Measurements from ENCODE around the gene ELOVL2. TPM values are rescaled to one million over a fixed set of nuclear protein-coding genes. Genes with fewer than 3 reads are reported as not detected.

Gene ELOVL2
- total and polyA plus RNA-seq, 2 donors, result 0.76 to 0.91 TPM

GRCh38 chr6:11018225-11018624 is 25.9 kb downstream of the ELOVL2 start:
- H3K27me3 ChIP-seq (ENCODE audit: control insufficient read depth in 2 of 2, insufficient read depth in 1 of 2, low read length in 1 of 2), result peaks cover 0 to 10% of the 10 kb centered on the region in 2 donors
- no peak for DNase-seq (ENCODE audit: low read depth in 6 of 9, low spot score in 9 of 9)
- no peaks in the 10 kb centered on the region for H3K4me1 ChIP-seq (ENCODE audit: control insufficient read depth in 2 of 2, insufficient read depth in 2 of 2, low read length in 2 of 2)
- no peak overlapping the region for H3K27ac ChIP-seq (ENCODE audit: low read depth in 1 of 2, low read length in 1 of 2)
- H3K4me3 ChIP-seq (ENCODE audit: low read length in 2 of 2), result no peak overlapping the region
- H3K36me3 ChIP-seq (ENCODE audit: control insufficient read depth in 2 of 2, insufficient read depth in 2 of 2, low read length in 1 of 2), result no peaks in the 10 kb centered on the region
- WGBS, result 96% methylated on average over 2 of the region's 2 CpGs
- no peaks in the 10 kb centered on the region for H3K9me3 ChIP-seq (ENCODE audit: control insufficient read depth in 2 of 2, insufficient read depth in 1 of 2, low read length in 1 of 2)

GRCh38 chr6:11017090-11017489 is 27.0 kb downstream of the ELOVL2 start:
- Histone ChIP-seq H3K27me3 (ENCODE audit: control insufficient read depth in 2 of 2, insufficient read depth in 1 of 2, low read length in 1 of 2) (peaks cover 0 to 10% of the 10 kb centered on the region in 2 donors), H3K4me3 (ENCODE audit: low read length in 2 of 2) (no peak overlapping the region), H3K4me1 (ENCODE audit: control insufficient read depth in 2 of 2, insufficient read depth in 2 of 2, low read length in 2 of 2) (no peaks in the 10 kb centered on the region), H3K27ac (ENCODE audit: low read depth in 1 of 2, low read length in 1 of 2) (no peak overlapping the region), H3K9me3 (ENCODE audit: control insufficient read depth in 2 of 2, insufficient read depth in 1 of 2, low read length in 1 of 2) (no peaks in the 10 kb centered on the region), H3K36me3 (ENCODE audit: control insufficient read depth in 2 of 2, insufficient read depth in 2 of 2, low read length in 1 of 2) (no peaks in the 10 kb centered on the region)
- no peak for DNase-seq (ENCODE audit: low read depth in 6 of 9, low spot score in 9 of 9)
- WGBS, result 97% methylated on average over 3 of the region's 3 CpGs

DNA sequence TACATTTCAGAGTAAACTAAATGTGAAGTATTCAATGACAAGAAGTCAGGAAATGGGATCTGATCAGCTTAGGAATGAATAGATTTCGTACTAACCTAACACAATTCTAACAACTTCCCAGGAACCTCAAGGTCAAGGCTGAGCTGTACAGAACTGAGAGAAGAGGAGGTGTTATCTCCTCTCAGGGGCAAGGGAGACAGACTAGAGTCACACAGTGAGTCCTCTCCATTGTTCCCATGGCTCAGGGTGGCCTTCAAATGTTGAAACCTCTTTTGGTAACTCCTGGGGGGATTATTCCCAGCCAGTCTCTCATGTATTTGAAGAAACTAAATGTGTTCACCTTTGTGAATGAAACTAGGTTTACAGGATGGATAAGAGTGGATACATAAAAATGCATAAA is 27.7 kb downstream of the ELOVL2 start:
- Histone ChIP-seq H3K9me3 (ENCODE audit: control insufficient read depth in 2 of 2, insufficient read depth in 1 of 2, low read length in 1 of 2) (no peaks in the 10 kb centered on the region), H3K4me3 (ENCODE audit: low read length in 2 of 2) (no peak overlapping the region), H3K4me1 (ENCODE audit: control insufficient read depth in 2 of 2, insufficient read depth in 2 of 2, low read length in 2 of 2) (no peaks in the 10 kb centered on the region), H3K27me3 (ENCODE audit: control insufficient read depth in 2 of 2, insufficient read depth in 1 of 2, low read length in 1 of 2) (peaks cover 0 to 5% of the 10 kb centered on the region in 2 donors), H3K27ac (ENCODE audit: low read depth in 1 of 2, low read length in 1 of 2) (no peak overlapping the region), H3K36me3 (ENCODE audit: control insufficient read depth in 2 of 2, insufficient read depth in 2 of 2, low read length in 1 of 2) (no peaks in the 10 kb centered on the region)
- no peak for DNase-seq (ENCODE audit: low read depth in 6 of 9, low spot score in 9 of 9)
- WGBS, result 91% methylated on average over 1 of the region's 1 CpG

GRCh38 chr6:11015102-11015501 is 29.0 kb downstream of the ELOVL2 start:
- no peak for DNase-seq (ENCODE audit: low read depth in 6 of 9, low spot score in 9 of 9)
- Histone ChIP-seq H3K9me3 (ENCODE audit: control insufficient read depth in 2 of 2, insufficient read depth in 1 of 2, low read length in 1 of 2) (no peaks in the 10 kb centered on the region), H3K4me1 (ENCODE audit: control insufficient read depth in 2 of 2, insufficient read depth in 2 of 2, low read length in 2 of 2) (no peaks in the 10 kb centered on the region), H3K4me3 (ENCODE audit: low read length in 2 of 2) (no peak overlapping the region), H3K27me3 (ENCODE audit: control insufficient read depth in 2 of 2, insufficient read depth in 1 of 2, low read length in 1 of 2) (peaks cover 0 to 3% of the 10 kb centered on the region in 2 donors), H3K36me3 (ENCODE audit: control insufficient read depth in 2 of 2, insufficient read depth in 2 of 2, low read length in 1 of 2) (no peaks in the 10 kb centered on the region), H3K27ac (ENCODE audit: low read depth in 1 of 2, low read length in 1 of 2) (no peak overlapping the region)

DNA sequence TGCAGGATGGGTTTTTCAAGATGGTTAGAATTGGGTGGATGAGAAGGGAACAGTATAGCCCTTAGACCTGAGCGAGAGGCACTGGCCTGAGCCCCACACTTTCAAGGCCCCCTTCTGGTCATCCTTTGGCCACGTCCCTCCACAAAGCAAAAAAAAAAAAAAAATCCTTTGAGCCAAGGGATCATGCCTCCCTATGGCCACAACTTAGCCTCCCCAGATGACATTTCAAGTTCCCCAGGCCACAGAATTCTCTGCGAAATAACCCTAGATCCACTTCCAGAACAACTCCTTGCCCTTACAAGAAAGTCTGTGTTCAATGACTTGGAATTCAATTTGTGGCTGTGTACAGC is 30.4 kb downstream of the ELOVL2 start:
- no peaks in the 10 kb centered on the region for H3K36me3 ChIP-seq (ENCODE audit: control insufficient read depth in 2 of 2, insufficient read depth in 2 of 2, low read length in 1 of 2)
- peaks cover 0 to 3% of the 10 kb centered on the region in 2 donors for H3K27me3 ChIP-seq (ENCODE audit: control insufficient read depth in 2 of 2, insufficient read depth in 1 of 2, low read length in 1 of 2)
- no peak for DNase-seq (ENCODE audit: low read depth in 6 of 9, low spot score in 9 of 9)
- no peaks in the 10 kb centered on the region for H3K9me3 ChIP-seq (ENCODE audit: control insufficient read depth in 2 of 2, insufficient read depth in 1 of 2, low read length in 1 of 2)
- no peak overlapping the region for H3K27ac ChIP-seq (ENCODE audit: low read depth in 1 of 2, low read length in 1 of 2)
- no peaks in the 10 kb centered on the region for H3K4me1 ChIP-seq (ENCODE audit: control insufficient read depth in 2 of 2, insufficient read depth in 2 of 2, low read length in 2 of 2)
- H3K4me3 ChIP-seq (ENCODE audit: low read length in 2 of 2), result no peak overlapping the region
- 91% methylated on average over 3 of the region's 3 CpGs for WGBS

DNA sequence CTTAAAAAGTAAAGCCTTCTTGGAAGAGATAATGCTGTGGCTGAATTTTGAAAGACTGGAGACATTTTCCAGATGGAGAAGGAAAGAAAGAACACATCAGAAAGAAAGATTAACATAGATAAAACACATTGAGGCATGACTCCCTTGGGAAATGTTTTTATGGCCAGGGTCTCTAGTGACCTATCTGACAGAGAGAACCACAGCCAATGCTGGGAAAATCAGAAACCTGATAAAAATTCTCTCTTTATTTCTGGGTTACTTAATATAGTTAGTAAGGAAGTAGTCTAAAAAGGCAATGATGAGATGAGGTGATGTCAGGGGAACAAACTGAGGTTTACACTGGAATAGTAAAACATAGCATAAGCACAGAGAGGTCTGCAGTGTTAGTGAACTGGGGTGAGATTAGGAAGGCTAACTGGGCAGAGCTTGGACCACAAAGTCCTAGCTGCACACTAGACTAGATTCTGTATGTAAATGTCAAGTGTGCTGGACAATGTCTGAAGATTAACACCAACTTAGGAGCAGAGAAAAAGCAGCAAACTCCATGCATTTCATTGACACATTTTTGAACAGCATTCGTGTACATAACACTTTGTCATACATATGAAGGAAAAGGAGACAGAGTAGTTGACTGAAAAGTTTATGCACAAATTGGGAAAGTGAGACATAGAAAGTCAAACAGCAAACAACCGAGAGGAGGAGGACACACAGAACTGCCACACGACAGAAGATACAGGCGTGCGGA is 31.0 kb downstream of the ELOVL2 start:
- Histone ChIP-seq H3K27ac (ENCODE audit: low read depth in 1 of 2, low read length in 1 of 2) (no peak overlapping the region), H3K4me1 (ENCODE audit: control insufficient read depth in 2 of 2, insufficient read depth in 2 of 2, low read length in 2 of 2) (no peaks in the 10 kb centered on the region), H3K4me3 (ENCODE audit: low read length in 2 of 2) (no peak overlapping the region), H3K36me3 (ENCODE audit: control insufficient read depth in 2 of 2, insufficient read depth in 2 of 2, low read length in 1 of 2) (no peaks in the 10 kb centered on the region), H3K9me3 (ENCODE audit: control insufficient read depth in 2 of 2, insufficient read depth in 1 of 2, low read length in 1 of 2) (no peaks in the 10 kb centered on the region), H3K27me3 (ENCODE audit: control insufficient read depth in 2 of 2, insufficient read depth in 1 of 2, low read length in 1 of 2) (peaks cover 0 to 3% of the 10 kb centered on the region in 2 donors)
- no peak for DNase-seq (ENCODE audit: low read depth in 6 of 9, low spot score in 9 of 9)
- WGBS, result 98% methylated on average over 5 of the region's 5 CpGs

GRCh38 chr6:11012295-11012754 is 31.8 kb downstream of the ELOVL2 start:
- H3K27ac ChIP-seq (ENCODE audit: low read depth in 1 of 2, low read length in 1 of 2), result no peak overlapping the region
- H3K4me1 ChIP-seq (ENCODE audit: control insufficient read depth in 2 of 2, insufficient read depth in 2 of 2, low read length in 2 of 2), result no peaks in the 10 kb centered on the region
- no peak for DNase-seq (ENCODE audit: low read depth in 6 of 9, low spot score in 9 of 9)
- no peaks in the 10 kb centered on the region for H3K36me3 ChIP-seq (ENCODE audit: control insufficient read depth in 2 of 2, insufficient read depth in 2 of 2, low read length in 1 of 2)
- no peak overlapping the region for H3K4me3 ChIP-seq (ENCODE audit: low read length in 2 of 2)
- H3K9me3 ChIP-seq (ENCODE audit: control insufficient read depth in 2 of 2, insufficient read depth in 1 of 2, low read length in 1 of 2), result no peaks in the 10 kb centered on the region
- peaks cover 0 to 3% of the 10 kb centered on the region in 2 donors for H3K27me3 ChIP-seq (ENCODE audit: control insufficient read depth in 2 of 2, insufficient read depth in 1 of 2, low read length in 1 of 2)
- 82% methylated on average over 5 of the region's 5 CpGs for WGBS

DNA sequence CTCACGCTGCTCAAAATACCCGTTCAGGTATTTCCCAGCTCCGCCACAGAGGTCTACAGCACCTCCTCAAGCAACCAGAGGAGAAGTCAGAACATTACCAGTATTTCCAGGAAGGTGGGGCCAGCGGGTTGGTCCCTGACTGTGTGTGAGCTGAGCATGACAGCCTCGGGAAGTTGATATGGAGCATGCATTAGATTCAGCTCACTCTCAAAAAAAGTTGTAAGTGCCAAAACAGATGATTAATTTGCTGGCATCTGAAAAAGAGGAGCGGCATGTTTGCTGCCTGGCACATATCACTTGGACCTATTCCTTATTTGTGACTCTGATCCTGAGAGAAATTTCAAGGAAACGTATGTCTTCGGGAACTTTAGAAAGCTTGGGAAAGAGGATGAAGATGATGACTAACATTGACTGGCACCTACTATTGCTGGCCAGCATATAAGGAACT is 32.3 kb downstream of the ELOVL2 start:
- H3K9me3 ChIP-seq (ENCODE audit: control insufficient read depth in 2 of 2, insufficient read depth in 1 of 2, low read length in 1 of 2), result no peaks in the 10 kb centered on the region
- H3K36me3 ChIP-seq (ENCODE audit: control insufficient read depth in 2 of 2, insufficient read depth in 2 of 2, low read length in 1 of 2), result no peaks in the 10 kb centered on the region
- 64% methylated on average over 8 of the region's 8 CpGs for WGBS
- DNase-seq (ENCODE audit: low read depth in 6 of 9, low spot score in 9 of 9), result peak in 1 of 9 donors; percentile 5
- no peak overlapping the region for H3K4me3 ChIP-seq (ENCODE audit: low read length in 2 of 2)
- H3K27me3 ChIP-seq (ENCODE audit: control insufficient read depth in 2 of 2, insufficient read depth in 1 of 2, low read length in 1 of 2), result peaks cover 0 to 3% of the 10 kb centered on the region in 2 donors
- H3K27ac ChIP-seq (ENCODE audit: low read depth in 1 of 2, low read length in 1 of 2), result no peak overlapping the region
- H3K4me1 ChIP-seq (ENCODE audit: control insufficient read depth in 2 of 2, insufficient read depth in 2 of 2, low read length in 2 of 2), result no peaks in the 10 kb centered on the region

DNA sequence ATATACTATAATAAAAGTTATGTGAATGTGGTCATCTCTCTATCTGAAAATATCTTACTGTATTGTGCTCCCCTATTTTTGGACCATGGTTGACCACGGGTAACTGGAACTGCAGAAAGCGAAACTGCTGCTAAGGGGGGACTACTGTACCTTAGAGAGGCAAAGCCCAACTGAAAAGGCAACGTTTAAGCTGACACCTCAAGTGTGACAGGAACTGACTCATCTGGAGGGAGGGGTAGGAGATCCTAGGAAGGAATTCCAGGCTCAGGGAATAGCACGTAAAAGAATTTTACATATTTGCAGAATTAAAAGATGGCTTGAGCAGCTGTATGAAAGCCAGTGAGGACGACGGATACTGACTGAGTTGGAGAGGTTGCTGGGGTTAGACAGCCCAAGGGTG is 34.8 kb downstream of the ELOVL2 start:
- no peaks in the 10 kb centered on the region for H3K27me3 ChIP-seq (ENCODE audit: control insufficient read depth in 2 of 2, insufficient read depth in 1 of 2, low read length in 1 of 2)
- no peaks in the 10 kb centered on the region for H3K9me3 ChIP-seq (ENCODE audit: control insufficient read depth in 2 of 2, insufficient read depth in 1 of 2, low read length in 1 of 2)
- H3K4me1 ChIP-seq (ENCODE audit: control insufficient read depth in 2 of 2, insufficient read depth in 2 of 2, low read length in 2 of 2), result no peaks in the 10 kb centered on the region
- no peak overlapping the region for H3K4me3 ChIP-seq (ENCODE audit: low read length in 2 of 2)
- no peaks in the 10 kb centered on the region for H3K36me3 ChIP-seq (ENCODE audit: control insufficient read depth in 2 of 2, insufficient read depth in 2 of 2, low read length in 1 of 2)
- WGBS, result 75% methylated on average over 6 of the region's 6 CpGs
- H3K27ac ChIP-seq (ENCODE audit: low read depth in 1 of 2, low read length in 1 of 2), result no peak overlapping the region
- DNase-seq (ENCODE audit: low read depth in 6 of 9, low spot score in 9 of 9), result no peak

All from thymus (tissue), 11 donors.